Measurements from ENCODE around the gene SV2B. TPM values are rescaled to one million over a fixed set of nuclear protein-coding genes. Genes with fewer than 3 reads are reported as not detected.

Gene SV2B
- total and polyA plus RNA-seq, 2 donors = 1.7 to 3.2 TPM

DNA sequence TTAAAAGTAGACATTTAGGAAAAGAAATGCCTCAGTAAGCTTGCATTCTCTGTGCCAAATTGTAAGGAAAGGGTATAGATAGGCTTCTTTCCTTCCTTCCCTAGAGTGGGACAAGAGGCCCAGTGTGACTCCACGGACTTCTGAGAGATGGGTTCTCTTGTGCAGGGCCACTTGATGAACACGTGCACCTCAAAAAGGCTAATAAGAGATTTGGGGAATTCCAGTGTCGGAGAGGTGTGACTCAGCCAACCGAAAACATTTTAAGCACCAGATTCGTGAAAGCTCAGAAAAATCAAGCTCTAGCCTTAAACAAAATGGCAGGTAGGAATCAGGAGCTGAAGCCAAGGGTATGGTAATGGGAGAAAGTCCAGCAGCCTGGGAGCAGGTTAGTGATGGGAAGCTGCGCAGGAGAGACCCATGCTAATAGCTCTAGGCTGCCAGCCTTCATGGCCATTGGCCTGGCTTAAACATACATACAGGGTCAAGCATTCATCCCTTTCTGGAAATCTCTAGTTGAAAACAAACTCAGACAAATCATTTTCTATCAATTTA, 56.2 kb downstream of the SV2B start:
- no peak overlapping the region for H3K4me3 ChIP-seq (ENCODE audit: low read length in 2 of 2)
- DNase-seq (ENCODE audit: low read depth in 6 of 9, low spot score in 9 of 9) = no peak
- no peaks in the 10 kb centered on the region for H3K36me3 ChIP-seq (ENCODE audit: control insufficient read depth in 2 of 2, insufficient read depth in 2 of 2, low read length in 1 of 2)
- WGBS = 93% methylated on average over 6 of the region's 6 CpGs
- no peak overlapping the region for H3K27ac ChIP-seq (ENCODE audit: low read depth in 1 of 2, low read length in 1 of 2)
- H3K27me3 ChIP-seq (ENCODE audit: control insufficient read depth in 2 of 2, insufficient read depth in 1 of 2, low read length in 1 of 2) = peaks cover 0 to 4% of the 10 kb centered on the region in 2 donors
- no peaks in the 10 kb centered on the region for H3K9me3 ChIP-seq (ENCODE audit: control insufficient read depth in 2 of 2, insufficient read depth in 1 of 2, low read length in 1 of 2)
- H3K4me1 ChIP-seq (ENCODE audit: control insufficient read depth in 2 of 2, insufficient read depth in 2 of 2, low read length in 2 of 2) = no peaks in the 10 kb centered on the region

DNA sequence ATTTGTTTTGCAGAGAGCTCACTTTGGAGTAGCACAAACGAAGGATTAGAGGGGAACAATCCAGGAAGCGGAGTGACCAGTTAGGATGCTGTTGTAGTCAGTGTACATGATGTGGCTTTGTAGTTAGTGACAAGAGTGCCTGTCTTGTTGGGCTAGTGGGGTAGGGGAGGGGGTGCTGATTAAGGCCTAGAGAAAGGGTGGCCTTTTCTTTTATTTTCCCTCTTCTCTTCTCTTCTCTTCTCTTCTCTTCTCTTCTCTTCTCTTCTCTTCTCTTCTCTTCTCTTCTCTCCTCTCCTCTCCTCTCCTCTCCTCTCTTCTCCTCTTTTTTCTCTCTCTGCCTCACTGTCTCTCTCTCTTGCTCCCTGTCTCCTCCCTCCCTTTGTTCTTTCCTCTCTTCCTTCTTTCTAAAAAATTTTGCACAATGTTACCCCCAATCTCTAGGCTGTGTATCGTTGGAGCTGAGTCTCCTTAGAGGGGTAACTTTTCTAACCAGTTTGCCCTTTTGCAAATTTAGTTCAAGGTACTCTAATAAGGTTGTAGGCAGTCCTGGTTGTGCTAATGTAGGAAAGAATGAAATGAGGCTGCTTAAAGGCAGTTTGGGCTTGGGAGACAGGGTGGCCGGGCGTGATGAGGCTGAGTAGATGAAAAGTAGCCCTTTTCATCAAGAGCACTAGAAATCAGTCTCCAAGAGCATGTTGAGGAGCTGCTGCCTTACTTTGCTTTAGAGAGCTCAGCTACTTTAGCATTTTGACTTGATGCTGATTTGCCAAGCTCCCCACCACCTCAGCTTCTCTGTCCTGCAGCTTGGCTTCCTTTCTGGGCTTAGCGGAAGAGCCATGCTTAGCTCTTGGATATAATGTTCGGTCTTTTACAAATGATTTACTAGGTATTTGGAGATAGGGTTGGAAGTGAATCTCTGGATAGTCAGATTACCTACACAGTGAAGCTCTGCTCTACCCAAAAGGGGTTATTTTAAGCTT, 58.6 kb downstream of the SV2B start:
- H3K9me3 ChIP-seq (ENCODE audit: control insufficient read depth in 2 of 2, insufficient read depth in 1 of 2, low read length in 1 of 2) = no peaks in the 10 kb centered on the region
- H3K4me3 ChIP-seq (ENCODE audit: low read length in 2 of 2) = no peak overlapping the region
- no peaks in the 10 kb centered on the region for H3K4me1 ChIP-seq (ENCODE audit: control insufficient read depth in 2 of 2, insufficient read depth in 2 of 2, low read length in 2 of 2)
- H3K27me3 ChIP-seq (ENCODE audit: control insufficient read depth in 2 of 2, insufficient read depth in 1 of 2, low read length in 1 of 2) = peaks cover 0 to 4% of the 10 kb centered on the region in 2 donors
- no peak overlapping the region for H3K27ac ChIP-seq (ENCODE audit: low read depth in 1 of 2, low read length in 1 of 2)
- 90% methylated on average over 7 of the region's 7 CpGs for WGBS
- DNase-seq (ENCODE audit: low read depth in 6 of 9, low spot score in 9 of 9) = no peak
- no peaks in the 10 kb centered on the region for H3K36me3 ChIP-seq (ENCODE audit: control insufficient read depth in 2 of 2, insufficient read depth in 2 of 2, low read length in 1 of 2)

- Histone ChIP-seq H3K4me3 (ENCODE audit: low read length in 2 of 2) (no peak overlapping the region), H3K27me3 (ENCODE audit: control insufficient read depth in 2 of 2, insufficient read depth in 1 of 2, low read length in 1 of 2) (no peaks in the 10 kb centered on the region), H3K27ac (ENCODE audit: low read depth in 1 of 2, low read length in 1 of 2) (no peak overlapping the region), H3K36me3 (ENCODE audit: control insufficient read depth in 2 of 2, insufficient read depth in 2 of 2, low read length in 1 of 2) (no peaks in the 10 kb centered on the region), H3K4me1 (ENCODE audit: control insufficient read depth in 2 of 2, insufficient read depth in 2 of 2, low read length in 2 of 2) (no peaks in the 10 kb centered on the region), H3K9me3 (ENCODE audit: control insufficient read depth in 2 of 2, insufficient read depth in 1 of 2, low read length in 1 of 2) (no peaks in the 10 kb centered on the region)
- DNase-seq (ENCODE audit: low read depth in 6 of 9, low spot score in 9 of 9) = no peak
- WGBS = 94% methylated on average over 1 of the region's 1 CpG
Observed at GRCh38 chr15:91165850-91166249, 65.8 kb downstream of the SV2B start.

- H3K27ac ChIP-seq (ENCODE audit: low read depth in 1 of 2, low read length in 1 of 2) = no peak overlapping the region
- H3K36me3 ChIP-seq (ENCODE audit: control insufficient read depth in 2 of 2, insufficient read depth in 2 of 2, low read length in 1 of 2) = no peaks in the 10 kb centered on the region
- no peak for DNase-seq (ENCODE audit: low read depth in 6 of 9, low spot score in 9 of 9)
- H3K4me3 ChIP-seq (ENCODE audit: low read length in 2 of 2) = no peak overlapping the region
- H3K27me3 ChIP-seq (ENCODE audit: control insufficient read depth in 2 of 2, insufficient read depth in 1 of 2, low read length in 1 of 2) = no peaks in the 10 kb centered on the region
- H3K4me1 ChIP-seq (ENCODE audit: control insufficient read depth in 2 of 2, insufficient read depth in 2 of 2, low read length in 2 of 2) = no peaks in the 10 kb centered on the region
- no peaks in the 10 kb centered on the region for H3K9me3 ChIP-seq (ENCODE audit: control insufficient read depth in 2 of 2, insufficient read depth in 1 of 2, low read length in 1 of 2)
Observed at GRCh38 chr15:91168457-91168856, 68.4 kb downstream of the SV2B start.

DNA sequence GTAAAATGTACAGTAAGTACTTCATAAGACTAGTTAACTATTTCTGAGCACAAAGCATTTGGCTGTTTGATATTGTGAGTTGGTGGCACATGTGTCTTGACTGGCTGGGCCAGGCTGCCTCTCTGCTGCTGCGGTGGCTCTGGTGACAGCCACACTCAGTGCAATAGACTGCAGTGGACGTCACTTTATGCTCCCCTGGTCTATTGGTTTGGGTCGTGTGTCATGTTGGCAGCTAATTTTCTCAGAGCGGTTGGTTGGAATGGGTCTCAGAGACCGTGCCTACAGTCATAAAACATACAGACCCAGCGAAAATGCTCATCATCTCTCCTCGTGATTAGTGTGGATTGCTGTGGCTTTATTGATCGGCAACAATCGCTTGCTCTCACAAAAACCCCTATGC, 71.3 kb downstream of the SV2B start:
- Histone ChIP-seq H3K4me1 (ENCODE audit: control insufficient read depth in 2 of 2, insufficient read depth in 2 of 2, low read length in 2 of 2) (no peaks in the 10 kb centered on the region), H3K36me3 (ENCODE audit: control insufficient read depth in 2 of 2, insufficient read depth in 2 of 2, low read length in 1 of 2) (no peaks in the 10 kb centered on the region), H3K27ac (ENCODE audit: low read depth in 1 of 2, low read length in 1 of 2) (no peak overlapping the region), H3K4me3 (ENCODE audit: low read length in 2 of 2) (no peak overlapping the region), H3K9me3 (ENCODE audit: control insufficient read depth in 2 of 2, insufficient read depth in 1 of 2, low read length in 1 of 2) (no peaks in the 10 kb centered on the region), H3K27me3 (ENCODE audit: control insufficient read depth in 2 of 2, insufficient read depth in 1 of 2, low read length in 1 of 2) (no peaks in the 10 kb centered on the region)
- WGBS = 79% methylated on average over 9 of the region's 9 CpGs
- no peak for DNase-seq (ENCODE audit: low read depth in 6 of 9, low spot score in 9 of 9)

DNA sequence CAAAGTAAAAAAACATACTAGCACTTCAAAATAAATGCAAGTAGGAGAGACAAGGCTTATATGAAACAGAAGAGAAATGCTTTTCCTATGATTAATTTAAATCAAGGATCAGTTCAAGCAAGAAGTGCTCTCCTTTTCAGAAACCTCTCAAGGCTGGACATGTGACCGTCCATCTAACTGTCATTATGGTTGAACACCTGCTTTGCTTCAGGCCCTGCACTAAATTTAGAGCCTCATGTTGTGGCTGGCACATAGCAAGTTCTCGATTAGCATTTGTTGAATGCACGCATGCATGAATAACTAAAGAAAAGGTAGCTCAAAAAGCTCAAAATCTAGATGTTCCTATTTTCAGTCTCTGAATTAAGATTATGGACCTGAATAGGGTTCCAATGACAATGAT, 82.0 kb downstream of the SV2B start:
- Histone ChIP-seq H3K27ac (ENCODE audit: low read depth in 1 of 2, low read length in 1 of 2) (no peak overlapping the region), H3K4me1 (ENCODE audit: control insufficient read depth in 2 of 2, insufficient read depth in 2 of 2, low read length in 2 of 2) (no peaks in the 10 kb centered on the region), H3K4me3 (ENCODE audit: low read length in 2 of 2) (no peak overlapping the region), H3K36me3 (ENCODE audit: control insufficient read depth in 2 of 2, insufficient read depth in 2 of 2, low read length in 1 of 2) (no peaks in the 10 kb centered on the region), H3K9me3 (ENCODE audit: control insufficient read depth in 2 of 2, insufficient read depth in 1 of 2, low read length in 1 of 2) (no peaks in the 10 kb centered on the region), H3K27me3 (ENCODE audit: control insufficient read depth in 2 of 2, insufficient read depth in 1 of 2, low read length in 1 of 2) (no peaks in the 10 kb centered on the region)
- WGBS = 96% methylated on average over 3 of the region's 3 CpGs
- DNase-seq (ENCODE audit: low read depth in 6 of 9, low spot score in 9 of 9) = no peak

DNA sequence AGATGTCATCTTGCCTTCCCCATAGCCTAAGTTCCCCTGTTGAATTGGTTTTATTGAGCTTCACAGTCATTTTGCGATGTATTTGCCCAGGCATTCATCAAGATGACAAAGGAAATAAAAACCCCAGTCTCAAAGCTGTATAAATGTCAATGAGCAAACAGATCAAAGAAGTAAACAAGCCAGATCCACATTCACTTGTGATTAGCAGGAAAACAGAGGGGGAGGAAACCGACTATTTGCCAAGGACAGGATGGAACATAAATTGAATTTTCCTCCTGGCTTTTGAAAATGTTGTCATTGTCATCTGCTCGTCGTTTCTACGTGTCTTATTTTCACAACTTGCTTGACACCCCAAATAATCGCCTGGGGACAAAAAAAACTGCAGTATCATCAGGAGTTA, 83.5 kb downstream of the SV2B start:
- Histone ChIP-seq H3K27me3 (ENCODE audit: control insufficient read depth in 2 of 2, insufficient read depth in 1 of 2, low read length in 1 of 2) (no peaks in the 10 kb centered on the region), H3K27ac (ENCODE audit: low read depth in 1 of 2, low read length in 1 of 2) (no peak overlapping the region), H3K36me3 (ENCODE audit: control insufficient read depth in 2 of 2, insufficient read depth in 2 of 2, low read length in 1 of 2) (no peaks in the 10 kb centered on the region), H3K4me1 (ENCODE audit: control insufficient read depth in 2 of 2, insufficient read depth in 2 of 2, low read length in 2 of 2) (no peaks in the 10 kb centered on the region), H3K9me3 (ENCODE audit: control insufficient read depth in 2 of 2, insufficient read depth in 1 of 2, low read length in 1 of 2) (no peaks in the 10 kb centered on the region), H3K4me3 (ENCODE audit: low read length in 2 of 2) (no peak overlapping the region)
- no peak for DNase-seq (ENCODE audit: low read depth in 6 of 9, low spot score in 9 of 9)
- 36% methylated on average over 6 of the region's 6 CpGs for WGBS

- Histone ChIP-seq H3K4me1 (ENCODE audit: control insufficient read depth in 2 of 2, insufficient read depth in 2 of 2, low read length in 2 of 2) (no peaks in the 10 kb centered on the region), H3K27ac (ENCODE audit: low read depth in 1 of 2, low read length in 1 of 2) (no peak overlapping the region), H3K9me3 (ENCODE audit: control insufficient read depth in 2 of 2, insufficient read depth in 1 of 2, low read length in 1 of 2) (no peaks in the 10 kb centered on the region), H3K27me3 (ENCODE audit: control insufficient read depth in 2 of 2, insufficient read depth in 1 of 2, low read length in 1 of 2) (no peaks in the 10 kb centered on the region), H3K4me3 (ENCODE audit: low read length in 2 of 2) (no peak overlapping the region), H3K36me3 (ENCODE audit: control insufficient read depth in 2 of 2, insufficient read depth in 2 of 2, low read length in 1 of 2) (no peaks in the 10 kb centered on the region)
- WGBS = 91% methylated on average over 2 of the region's 2 CpGs
- no peak for DNase-seq (ENCODE audit: low read depth in 6 of 9, low spot score in 9 of 9)
Observed at GRCh38 chr15:91184441-91184840, 84.4 kb downstream of the SV2B start.

GRCh38 chr15:91186904-91187656, 87.0 kb downstream of the SV2B start:
- 70% methylated on average over 6 of the region's 6 CpGs for WGBS
- H3K27ac ChIP-seq (ENCODE audit: low read depth in 1 of 2, low read length in 1 of 2) = no peak overlapping the region
- H3K27me3 ChIP-seq (ENCODE audit: control insufficient read depth in 2 of 2, insufficient read depth in 1 of 2, low read length in 1 of 2) = no peaks in the 10 kb centered on the region
- H3K9me3 ChIP-seq (ENCODE audit: control insufficient read depth in 2 of 2, insufficient read depth in 1 of 2, low read length in 1 of 2) = no peaks in the 10 kb centered on the region
- H3K4me3 ChIP-seq (ENCODE audit: low read length in 2 of 2) = no peak overlapping the region
- DNase-seq (ENCODE audit: low read depth in 6 of 9, low spot score in 9 of 9) = peak in 7 of 9 donors; percentile 2 to 43 (median 10)
- no peaks in the 10 kb centered on the region for H3K36me3 ChIP-seq (ENCODE audit: control insufficient read depth in 2 of 2, insufficient read depth in 2 of 2, low read length in 1 of 2)
- H3K4me1 ChIP-seq (ENCODE audit: control insufficient read depth in 2 of 2, insufficient read depth in 2 of 2, low read length in 2 of 2) = no peaks in the 10 kb centered on the region
